IMR-90 (cell line): ENCODE measurements around the gene SLC36A2. TPM values are rescaled to one million over a fixed set of nuclear protein-coding genes. Genes with fewer than 3 reads are reported as not detected.

Experiments used
- ATAC-seq: fragments of 200-7000 bp; cut with Tn5 transposase; 2 replicates; pipeline ENCODE4 v1.9.1; 2020; ENCODE audit warnings: low read depth, mild to moderate bottlenecking, moderate library complexity
- BruUV-seq: library from RNA; stranded (reverse); fragments of 400-500 nt; replicated peaks from 2 replicates; lab custom pipeline; 2021; lab: Mats Ljungman, UMichigan
- CTCF ChIA-PET: fragments of 300-600 bp; formaldehyde crosslinking; extraction: SDS; loops from one replicate; lab custom pipeline; 2021; ENCODE audit warnings: antibody characterized with exemption; lab: Yijun Ruan, JAX
- POLR2A ChIA-PET: fragments of 300-600 bp; sonication (Branson Sonifier 250); formaldehyde crosslinking; loops from one replicate; lab custom pipeline; 2022; ENCODE audit warnings: antibody characterized with exemption; ENCODE audit not compliant: unreplicated experiment; lab: Charles Lee
- DNase-seq: peaks from one replicate; pipeline ENCODE4 v3.0.0; 2013
- H2AFZ ChIP-seq: replicated peaks from 2 replicates; pipeline ENCODE3; 2013; ENCODE audit warnings: low read length, mild to moderate bottlenecking; ENCODE audit not compliant: poor library complexity
- H2AK5ac ChIP-seq: 2 replicates; pipeline ENCODE4 v1.6.1; 2013; ENCODE audit warnings: low read depth, low read length, inconsistent platforms
- H2AK9ac ChIP-seq: replicated peaks from 2 replicates; pipeline ENCODE3; 2013; ENCODE audit warnings: mild to moderate bottlenecking, low read depth, low read length, moderate library complexity; ENCODE audit not compliant: poor library complexity
- H2BK120ac ChIP-seq: 2 replicates; pipeline ENCODE4 v1.6.1; 2013; ENCODE audit warnings: low read depth, low read length, inconsistent platforms
- H2BK15ac ChIP-seq: 3 replicates; pipeline ENCODE4 v1.6.1; 2013; ENCODE audit warnings: low read depth, low read length, inconsistent platforms
- H2BK20ac ChIP-seq: 2 replicates; pipeline ENCODE4 v1.6.1; 2013; ENCODE audit warnings: low read depth, mild to moderate bottlenecking, inconsistent platforms, low read length, moderate library complexity
- H2BK5ac ChIP-seq: 2 replicates; pipeline ENCODE4 v1.6.1; 2013; ENCODE audit warnings: mild to moderate bottlenecking, low read depth, low read length, inconsistent platforms; ENCODE audit not compliant: poor library complexity, severe bottlenecking
- H3K14ac ChIP-seq: replicated peaks from 2 replicates; pipeline ENCODE4 v1.6.1; 2013; ENCODE audit warnings: low read depth, low read length, inconsistent platforms
- H3K18ac ChIP-seq: 2 replicates; pipeline ENCODE4 v1.6.1; 2013; ENCODE audit warnings: low read depth, low read length, control low read depth
- H3K23ac ChIP-seq: 2 replicates; pipeline ENCODE4 v1.6.1; 2013; ENCODE audit warnings: low read depth, low read length, inconsistent platforms
- H3K27ac ChIP-seq: 2 replicates; pipeline ENCODE4 v1.5.1; 2013; ENCODE audit warnings: mild to moderate bottlenecking, control low read depth, low read length; ENCODE audit not compliant: insufficient read depth
- H3K27me3 ChIP-seq: 2 replicates; pipeline ENCODE4 v1.6.1; 2013; ENCODE audit warnings: low read length; ENCODE audit not compliant: control insufficient read depth, insufficient read depth
- H3K36me3 ChIP-seq: 2 replicates; pipeline ENCODE4 v1.6.1; 2013; ENCODE audit warnings: low read length, mixed read lengths; ENCODE audit not compliant: control insufficient read depth, insufficient read depth
- H3K4ac ChIP-seq: 2 replicates; pipeline ENCODE4 v1.6.1; 2013; ENCODE audit warnings: low read depth, low read length, inconsistent platforms
- H3K4me1 ChIP-seq: 2 replicates; pipeline ENCODE4 v1.6.1; 2013; ENCODE audit warnings: low read length, mixed read lengths; ENCODE audit not compliant: control insufficient read depth, insufficient read depth
- H3K4me2 ChIP-seq: 2 replicates; pipeline ENCODE4 v1.6.1; 2013; ENCODE audit warnings: low read depth, mild to moderate bottlenecking, control low read depth, low read length, moderate library complexity
- H3K4me3 ChIP-seq: 2 replicates; pipeline ENCODE4 v1.5.1; 2013; ENCODE audit warnings: low read depth, mild to moderate bottlenecking, control low read depth, low read length, moderate library complexity; ENCODE audit not compliant: insufficient read depth
- H3K56ac ChIP-seq: 2 replicates; pipeline ENCODE4 v1.6.1; 2013; ENCODE audit warnings: low read length, inconsistent platforms; ENCODE audit not compliant: insufficient read depth; ENCODE audit errors: extremely low read depth
- H3K79me1 ChIP-seq, 2 experiments: 2 replicates each; pipeline ENCODE4 v1.6.1; 2013; ENCODE audit warnings: low read length in 2 of 2, inconsistent platforms in 1 of 2, low read depth in 1 of 2
- H3K9ac ChIP-seq: 2 replicates; pipeline ENCODE4 v1.6.1; 2013; ENCODE audit warnings: low read depth, low read length, control low read depth
- H3K9me1 ChIP-seq: 2 replicates; pipeline ENCODE4 v1.6.1; 2013; ENCODE audit warnings: low read length, inconsistent platforms; ENCODE audit not compliant: insufficient read depth
- H3K9me3 ChIP-seq: 2 replicates; pipeline ENCODE4 v1.6.1; 2013; ENCODE audit warnings: low read length; ENCODE audit not compliant: control insufficient read depth, insufficient read depth
- H4K20me1 ChIP-seq: 2 replicates; pipeline ENCODE4 v1.6.1; 2013; ENCODE audit warnings: low read length, inconsistent platforms; ENCODE audit not compliant: insufficient read depth
- H4K5ac ChIP-seq: 2 replicates; pipeline ENCODE4 v1.6.1; 2013; ENCODE audit warnings: mild to moderate bottlenecking, low read depth, low read length, control low read depth
- H4K8ac ChIP-seq, 2 experiments: 2 replicates each; pipeline ENCODE4 v1.6.1; 2013; ENCODE audit warnings: low read depth in 2 of 2, low read length in 2 of 2, control low read depth in 1 of 2, inconsistent platforms in 1 of 2
- H4K91ac ChIP-seq: 2 replicates; pipeline ENCODE4 v1.6.1; 2013; ENCODE audit warnings: low read depth, low read length, inconsistent platforms; ENCODE audit not compliant: insufficient read depth
- CEBPB ChIP-seq: IDR thresholded peaks from 2 replicates; pipeline ENCODE4 v1.6.1; 2012; ENCODE audit warnings: low read depth, low read length, improper control_type of control experiment
- MAZ ChIP-seq: IDR thresholded peaks from 2 replicates; pipeline ENCODE4 v1.6.1; 2012; ENCODE audit warnings: low read depth, mild to moderate bottlenecking, low read length, improper control_type of control experiment, moderate library complexity, borderline replicate concordance
- MXI1 ChIP-seq: IDR thresholded peaks from 2 replicates; pipeline ENCODE4 v1.6.1; 2012; ENCODE audit warnings: low read depth, mild to moderate bottlenecking, low read length, moderate library complexity, borderline replicate concordance
- NFE2L2 ChIP-seq: fragments of 150-350 bp; IDR thresholded peaks from 2 replicates; pipeline ENCODE4 v1.6.1; 2016; ENCODE audit warnings: low read depth, mild to moderate bottlenecking, low read length
- POLR2A ChIP-seq: IDR thresholded peaks from 2 replicates; pipeline ENCODE4 v1.6.1; 2012; ENCODE audit warnings: mild to moderate bottlenecking, low read depth, low read length
- RAD21 ChIP-seq: IDR thresholded peaks from 2 replicates; pipeline ENCODE4 v1.6.1; 2012; ENCODE audit warnings: low read length, improper control_type of control experiment
- WGBS, 2 experiments: methylation state at CpG; one replicate each; pipeline versions ENCODE4 v1.1.5 to v1.1.7; 2013; ENCODE audit warnings: missing lambda C conversion rate in 2 of 2; ENCODE audit not compliant: insufficient read length in 1 of 2; ENCODE audit errors: extremely low coverage in 2 of 2; 5-methylcytosine and 5-hydroxymethylcytosine counted together
- dilution Hi-C: fragments of 300-500 bp; cut with HindIII; formaldehyde crosslinking; loops from one replicate; pipeline ENCODE4 v1.14.3; 2018; ENCODE audit warnings: low sequenced_read_pairs; ENCODE audit not compliant: unreplicated experiment
- in situ Hi-C: fragments of 300-500 bp; cut with MboI; formaldehyde crosslinking; loops from 3 replicates; pipeline ENCODE4 v1.14.3; 2019; ENCODE audit warnings: low sequenced_read_pairs, inconsistent platforms, mixed read lengths
- intact Hi-C: fragments of 100-400 bp; cut with micrococcal nuclease; formaldehyde crosslinking; loops from 2 replicates; pipeline ENCODE4 v1.10.0; 2022
- polyA plus RNA-seq, 3 experiments: library from polyadenylated mRNA; depleted of rRNA; stranded (reverse); fragments of >200 nt; gene quantifications; 2 replicates each; pipeline ENCODE4 v1.2.3, GENCODE V29; 2012; ENCODE audit warnings: low replicate concordance in 1 of 3
- total RNA-seq: library from RNA; depleted of rRNA; stranded (reverse); fragments of >200 nt; gene quantifications from 2 replicates; pipeline ENCODE4 v1.2.3, GENCODE V29; 2012

The SLC36A2 gene
- total and polyA plus RNA-seq, 2 of the 4 experiments (the other 2 are of a cell fraction), result not detected

- DNase-seq, result no peak
- H3K9me1 ChIP-seq, result no peaks in the 10 kb centered on the region
- H3K4me1 ChIP-seq, result no peaks in the 10 kb centered on the region
- no peak overlapping the region for H2BK15ac ChIP-seq
- no peak for ATAC-seq
- dilution Hi-C loops, result no loop called here
- no peak overlapping the region for H2BK20ac ChIP-seq
- no peak overlapping the region for H2AFZ ChIP-seq
- no peak overlapping the region for H3K4me2 ChIP-seq
- in situ Hi-C loops, result no loop called here
- H3K9me3 ChIP-seq, result no peaks in the 10 kb centered on the region
- H4K5ac ChIP-seq, result no peak overlapping the region
- H2AK9ac ChIP-seq, result no peak overlapping the region
- intact Hi-C loops, result loop anchor here (5.0 kb wide), 1 partner anchor 269 kb away; no protein-coding TSS in a partner anchor
- no peak overlapping the region for H3K18ac ChIP-seq
- no peak overlapping the region for H3K9ac ChIP-seq
- no peak overlapping the region for H4K8ac ChIP-seq
- H3K56ac ChIP-seq, result no peak overlapping the region
- no peak overlapping the region for H4K91ac ChIP-seq
- ChIA-PET CTCF (interaction anchor here (0.6 kb wide), 1 partner anchor 25 kb away, joined by 3 read pairs; no protein-coding TSS in a partner anchor), POLR2A (no interaction called here)
- no peak overlapping the region for H3K27ac ChIP-seq
- no peak overlapping the region for H3K4me3 ChIP-seq
- H2BK120ac ChIP-seq, result no peak overlapping the region
- H2AK5ac ChIP-seq, result no peak overlapping the region
- no peaks in the 10 kb centered on the region for H4K20me1 ChIP-seq
- no peak overlapping the region for H3K4ac ChIP-seq
- no TSS peak for BruUV-seq
- no CpG with 5 or more reads among the region's 8 CpGs for WGBS, 2 experiments
- no peak overlapping the region for H3K14ac ChIP-seq
- H3K36me3 ChIP-seq, result no peaks in the 10 kb centered on the region
- no peak overlapping the region for H2BK5ac ChIP-seq
- no peaks in the 10 kb centered on the region for H3K79me1 ChIP-seq
- no peaks in the 10 kb centered on the region; the same call in 1 of the 2 replicates for H3K27me3 ChIP-seq
- H3K23ac ChIP-seq, result no peak overlapping the region
- TF ChIP-seq MAZ, result no peak
- TF ChIP-seq POLR2A, result no peak
- TF ChIP-seq RAD21, result no peak
- TF ChIP-seq CEBPB, result no peak
- no peak for TF ChIP-seq MXI1
- TF ChIP-seq NFE2L2, result no peak
Observed at GRCh38 chr5:151383011-151383410, 35.7 kb upstream of the SLC36A2 start.
